Occipital lobe (tissue), 2 donors: ENCODE results near the gene CD81. TPM values are rescaled to one million over a fixed set of nuclear protein-coding genes. Genes with fewer than 3 reads are reported as not detected.
"Not testable (repeated sequence)": the region's sequence is repeated elsewhere in the genome, so short reads cannot be mapped to it uniquely, and the experiment has no call there.

Experiments
- DNase-seq: peaks from one replicate; lab custom pipeline; 2025; lab: John Stamatoyannopoulos, UW
- total RNA-seq: library from RNA; depleted of rRNA; stranded (reverse); fragments of >200 nt; gene quantifications from one replicate; pipeline ENCODE4 v1.2.3, GENCODE V29; 2014

Gene CD81, protein sequence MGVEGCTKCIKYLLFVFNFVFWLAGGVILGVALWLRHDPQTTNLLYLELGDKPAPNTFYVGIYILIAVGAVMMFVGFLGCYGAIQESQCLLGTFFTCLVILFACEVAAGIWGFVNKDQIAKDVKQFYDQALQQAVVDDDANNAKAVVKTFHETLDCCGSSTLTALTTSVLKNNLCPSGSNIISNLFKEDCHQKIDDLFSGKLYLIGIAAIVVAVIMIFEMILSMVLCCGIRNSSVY
- total RNA-seq = 69.4 TPM

DNA sequence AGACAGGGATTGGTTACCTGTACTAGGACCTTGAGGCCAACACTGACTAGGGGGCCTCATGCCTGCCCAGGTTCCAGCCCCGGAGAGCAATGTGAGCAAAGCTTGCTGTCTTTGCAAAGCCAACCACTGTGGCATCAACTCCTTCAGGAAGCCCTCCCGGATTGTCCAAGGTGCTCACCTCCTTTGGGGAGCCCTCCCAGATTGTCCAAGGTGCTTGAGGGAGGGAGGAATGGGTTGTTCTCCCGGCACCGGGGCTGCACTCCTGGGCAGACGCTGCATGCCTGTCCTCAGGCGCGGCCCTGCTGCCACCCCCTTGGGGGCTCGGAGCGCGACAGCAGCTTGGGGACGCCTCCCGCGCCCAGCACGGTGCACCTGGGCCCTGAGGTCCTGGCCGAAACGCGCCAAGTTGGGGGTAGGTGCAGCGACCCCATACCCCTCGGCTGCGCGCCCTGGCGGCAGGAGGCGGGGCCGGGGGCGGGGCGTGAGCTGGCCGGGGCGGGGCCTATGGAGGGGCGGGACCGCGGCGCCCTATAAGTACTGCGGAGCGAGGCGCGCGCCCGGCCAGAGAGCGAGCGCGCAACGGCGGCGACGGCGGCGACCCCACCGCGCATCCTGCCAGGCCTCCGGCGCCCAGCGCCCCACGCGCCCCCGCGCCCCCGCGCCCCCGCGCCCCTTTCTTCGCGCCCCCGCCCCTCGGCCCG is at the start of gene CD81:
Gene CD81 (plus strand): TSS at position 560 of the 701 bp plus-strand sequence. CDS start 240 bp downstream, outside the sequence.
- peak; percentile 32 for DNase-seq

DNA sequence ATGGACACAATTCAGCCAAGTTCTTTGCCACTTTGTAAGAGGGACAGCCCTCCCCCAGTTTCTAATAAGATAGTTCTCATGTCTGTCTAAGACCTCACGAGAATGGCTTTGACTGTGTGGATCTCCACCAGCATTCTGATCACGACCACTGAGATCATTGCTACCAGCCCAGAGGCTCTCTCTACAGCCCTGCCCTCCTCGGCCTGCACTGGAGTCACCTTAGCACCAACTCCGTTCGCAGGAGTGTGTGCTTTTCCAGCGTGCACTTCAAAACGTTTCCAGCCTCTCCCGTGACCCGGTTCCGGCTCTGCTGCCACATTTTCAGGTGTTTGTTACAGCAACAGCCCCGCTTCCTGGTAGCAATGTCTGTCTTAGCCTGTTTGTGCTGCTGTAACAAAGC is 49.1 kb upstream of the CD81 start:
- DNase-seq = no peak

DNA sequence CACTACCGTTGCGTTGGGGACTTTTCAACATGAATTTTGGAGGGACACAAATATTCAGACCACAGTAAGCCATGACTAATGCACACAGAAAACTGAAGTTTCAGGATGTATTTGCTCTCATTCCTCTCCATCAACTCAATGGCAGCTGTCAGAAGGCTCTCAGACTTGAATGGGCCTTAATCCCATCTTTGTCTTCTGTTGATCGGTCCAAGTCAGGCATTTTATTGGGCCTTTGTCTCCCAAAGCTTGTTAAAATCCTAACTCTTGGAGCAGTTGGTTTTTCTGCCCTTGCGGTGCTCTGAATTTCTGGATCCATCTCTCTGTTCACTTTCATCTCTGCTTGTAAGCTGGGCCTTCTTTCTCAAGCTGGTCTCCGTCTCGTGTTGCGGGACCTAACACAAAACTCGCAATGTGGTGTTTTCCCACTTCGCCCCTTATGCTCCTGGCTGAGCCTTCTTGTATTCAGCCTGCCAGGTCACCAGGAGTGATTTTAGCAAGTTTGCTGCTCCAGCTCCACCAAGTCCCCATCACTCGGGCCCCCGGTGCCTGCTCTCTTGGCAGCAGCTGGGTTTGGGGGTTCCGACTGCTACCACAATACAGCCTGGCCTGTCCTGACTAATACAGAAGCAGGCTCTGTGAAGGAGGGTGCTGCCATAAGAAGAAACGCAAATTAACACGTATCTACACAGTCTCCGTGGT is 48.3 kb upstream of the CD81 start:
- DNase-seq = no peak

DNA sequence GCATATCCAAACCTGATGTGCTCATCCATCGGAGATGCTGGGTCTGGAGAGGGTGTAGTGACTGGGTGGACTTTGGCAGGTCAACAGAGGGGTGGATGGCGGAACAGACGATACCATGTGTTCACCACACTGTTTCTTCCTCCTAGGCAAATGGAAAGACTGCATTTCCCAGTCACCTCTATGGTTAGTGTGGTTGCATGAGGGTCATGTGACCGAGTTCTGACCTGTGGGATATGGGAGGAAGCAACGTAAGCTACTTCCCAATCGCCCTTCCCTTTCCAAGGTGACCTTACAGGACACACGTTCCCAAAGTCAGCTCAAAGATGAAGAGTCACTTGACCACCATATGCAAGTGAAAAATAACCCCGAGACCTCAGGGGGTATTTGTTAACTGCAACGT is 47.6 kb upstream of the CD81 start:
- DNase-seq = no peak

DNA sequence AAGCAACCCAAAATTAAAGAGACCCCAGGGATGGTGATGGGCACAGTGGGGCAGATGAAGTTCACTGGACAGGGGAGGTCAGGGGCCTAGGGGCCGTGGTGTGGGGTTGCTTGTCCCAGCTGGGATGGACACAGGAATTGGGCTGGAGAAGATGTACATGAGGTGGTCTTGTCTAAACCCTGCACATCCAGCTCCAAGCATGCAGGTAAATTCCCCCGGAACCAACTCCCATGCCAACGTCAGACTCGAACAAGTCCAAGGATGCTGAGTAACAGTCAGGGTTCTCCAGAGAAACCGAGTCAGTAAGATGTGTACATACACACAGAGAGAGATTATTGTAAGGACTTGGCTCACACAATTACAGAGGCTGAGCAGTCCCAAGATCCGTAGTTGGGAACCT is 46.4 kb upstream of the CD81 start:
- no peak for DNase-seq

DNA sequence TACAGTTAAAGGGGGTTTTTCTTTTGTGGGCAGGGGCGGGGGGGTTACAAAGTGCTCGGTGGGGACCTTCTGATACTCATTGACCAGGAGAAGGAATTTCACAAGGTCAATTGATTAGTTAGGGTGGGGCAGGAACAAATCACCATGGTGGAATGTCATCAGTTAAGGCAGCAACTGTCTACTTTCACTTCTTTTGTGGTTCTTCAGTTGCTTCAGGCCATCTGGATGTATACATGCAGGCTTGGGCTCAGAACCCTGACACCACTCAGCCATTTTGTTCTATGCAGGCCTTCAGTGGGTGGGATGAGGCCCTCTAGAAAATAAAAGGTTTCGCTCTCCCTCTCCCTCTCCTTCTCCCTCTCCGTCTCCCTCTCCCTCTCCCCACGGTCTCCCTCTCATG is 45.7 kb upstream of the CD81 start:
- DNase-seq = no peak

DNA sequence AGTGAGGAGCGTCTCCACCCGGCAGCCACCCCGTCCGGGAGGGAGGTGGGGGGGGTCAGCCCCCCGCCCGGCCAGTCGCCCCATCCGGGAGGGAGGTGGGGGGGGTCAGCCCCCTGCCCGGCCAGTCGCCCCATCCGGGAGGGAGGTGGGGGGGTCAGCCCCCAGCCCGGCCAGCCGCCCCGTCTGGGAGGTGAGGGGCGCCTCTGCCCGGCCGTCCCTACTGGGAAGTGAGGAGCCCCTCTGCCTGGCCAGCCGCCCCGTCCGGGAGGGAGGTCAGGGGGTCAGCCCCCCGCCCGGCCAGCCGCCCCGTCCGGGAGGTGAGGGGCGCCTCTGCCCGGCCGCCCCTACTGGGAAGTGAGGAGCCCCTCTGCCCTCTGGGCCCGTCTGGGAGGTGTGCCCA is 44.5 kb upstream of the CD81 start:
- DNase-seq = not testable (repeated sequence)

DNA sequence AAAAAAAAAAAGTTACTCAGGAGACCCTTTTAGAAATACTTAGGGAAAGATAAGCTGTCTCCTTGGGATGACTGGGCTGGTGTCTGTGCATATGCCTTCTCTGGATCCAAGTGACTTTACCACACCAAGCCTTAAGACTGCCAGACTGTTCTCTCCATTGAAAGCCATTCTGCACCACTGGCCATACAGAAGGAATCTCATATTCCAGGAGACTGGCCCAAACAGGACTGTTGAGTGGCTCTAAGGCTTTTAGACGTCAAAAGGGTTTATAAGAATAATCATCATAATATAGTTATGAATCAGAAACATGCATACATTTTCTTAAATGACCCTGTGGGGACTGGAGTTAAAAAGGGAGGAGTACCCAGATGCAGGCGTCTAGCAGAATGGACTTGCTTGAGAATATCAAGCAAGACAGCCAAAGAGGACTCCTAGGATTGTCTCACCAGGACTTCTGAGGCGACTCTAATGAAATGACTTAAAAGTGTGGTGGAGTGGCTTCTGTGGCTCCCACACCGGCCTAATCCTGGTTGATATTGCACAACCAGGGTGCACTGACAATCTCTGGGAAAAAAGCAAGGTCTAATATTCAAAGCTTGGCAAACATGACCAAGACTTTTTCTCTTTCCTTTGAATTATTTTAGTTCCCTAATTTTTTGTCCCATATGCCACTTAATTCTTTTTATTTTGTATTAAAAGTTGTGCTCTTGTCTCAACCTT is 43.5 kb upstream of the CD81 start:
- not testable (repeated sequence) for DNase-seq

DNA sequence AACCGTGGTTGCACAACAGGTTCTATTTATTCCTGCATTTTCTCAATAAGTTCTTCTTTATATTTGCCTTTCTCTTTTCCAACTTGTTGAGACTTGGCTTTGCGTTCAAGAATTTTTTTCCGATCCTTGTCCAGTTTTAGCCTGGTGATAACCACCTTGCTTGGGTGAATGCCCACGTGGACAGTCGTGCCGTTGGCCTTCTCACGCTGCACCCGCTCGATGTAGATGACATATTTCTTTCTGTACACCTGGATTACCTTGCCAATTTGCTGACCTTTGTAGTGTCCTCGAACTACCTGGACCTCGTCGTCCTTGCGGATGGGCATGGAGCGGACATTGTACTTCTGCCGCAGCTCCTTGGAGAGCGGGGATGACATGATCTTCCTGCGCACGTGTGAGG is 41.8 kb upstream of the CD81 start:
- DNase-seq = not testable (repeated sequence)

DNA sequence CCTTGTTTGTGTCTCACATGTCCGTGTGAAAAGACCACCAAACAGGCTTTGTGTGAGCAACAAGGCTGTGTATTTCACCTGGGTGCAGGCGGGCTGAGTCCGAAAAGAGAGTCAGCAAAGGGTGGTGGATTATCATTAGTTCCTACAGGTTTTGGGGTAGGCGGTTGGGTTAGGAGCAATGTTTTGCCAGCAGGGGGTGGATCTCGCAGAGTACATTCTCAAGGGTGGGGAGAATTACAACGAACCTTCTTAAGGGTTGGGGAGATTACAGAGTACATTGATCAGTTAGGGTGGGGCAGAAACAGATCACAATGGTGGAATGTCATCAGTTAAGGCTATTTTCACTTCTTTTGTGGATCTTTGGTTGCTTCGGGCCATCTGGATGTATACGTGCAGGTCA is 38.4 kb upstream of the CD81 start:
- not testable (repeated sequence) for DNase-seq

DNA sequence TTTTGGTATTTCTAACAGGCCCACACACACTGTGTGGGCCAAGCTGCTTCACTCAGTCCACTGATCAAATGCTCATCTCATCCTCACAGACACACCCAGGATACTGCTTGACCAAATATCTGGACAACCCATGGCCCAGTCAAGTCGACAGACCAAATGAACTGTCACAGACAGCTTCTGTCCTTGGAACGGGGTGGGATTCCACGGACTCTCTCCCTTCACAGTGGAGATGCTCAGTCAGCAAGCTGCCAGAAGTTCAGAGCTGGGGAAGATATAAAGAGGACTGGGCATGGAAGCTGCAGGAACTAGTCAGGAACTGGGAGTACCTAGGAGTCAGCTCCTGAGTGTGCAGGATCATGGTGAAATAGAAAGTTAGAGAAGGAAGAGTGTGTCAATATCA is 34.6 kb upstream of the CD81 start:
- no peak for DNase-seq

DNA sequence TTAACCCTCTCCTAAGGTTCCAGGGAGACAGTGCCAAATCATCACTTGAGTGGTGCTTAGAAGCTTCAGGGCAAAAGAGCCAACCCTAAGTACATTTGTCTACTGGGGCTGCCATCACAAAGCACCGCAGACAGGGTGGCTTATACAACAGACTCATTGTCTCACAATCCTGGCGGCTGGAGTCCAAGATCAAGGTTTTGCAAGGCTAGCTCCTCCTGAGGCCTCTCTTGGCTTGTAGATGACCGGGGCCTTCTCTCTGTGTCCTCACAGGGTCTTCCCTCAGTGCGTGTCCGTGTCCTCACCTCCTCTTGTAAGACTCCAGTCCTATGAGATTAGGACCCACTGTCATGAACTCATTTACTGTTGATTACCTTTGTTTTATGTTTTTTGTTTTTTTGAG is 34.1 kb upstream of the CD81 start:
- no peak for DNase-seq

DNA sequence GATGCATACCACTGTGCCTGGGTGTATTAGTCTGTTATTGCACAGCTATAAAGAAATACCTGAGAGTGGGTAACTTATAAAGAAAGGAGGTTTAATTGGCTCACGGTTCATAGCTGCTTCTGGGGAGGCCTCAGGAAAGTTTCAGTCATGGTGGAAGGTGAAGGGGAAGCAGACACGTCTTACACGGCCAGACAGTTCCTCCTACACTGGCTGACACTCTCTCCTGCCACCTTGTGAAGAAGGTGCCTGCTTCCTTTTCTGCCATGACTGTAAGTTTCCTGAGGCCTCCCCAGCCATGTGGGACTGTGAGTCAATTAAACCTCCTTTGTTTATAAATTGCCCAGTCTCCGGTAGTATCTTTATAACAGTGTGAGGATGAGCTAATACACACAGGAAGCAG is 33.6 kb upstream of the CD81 start:
- no peak for DNase-seq

DNA sequence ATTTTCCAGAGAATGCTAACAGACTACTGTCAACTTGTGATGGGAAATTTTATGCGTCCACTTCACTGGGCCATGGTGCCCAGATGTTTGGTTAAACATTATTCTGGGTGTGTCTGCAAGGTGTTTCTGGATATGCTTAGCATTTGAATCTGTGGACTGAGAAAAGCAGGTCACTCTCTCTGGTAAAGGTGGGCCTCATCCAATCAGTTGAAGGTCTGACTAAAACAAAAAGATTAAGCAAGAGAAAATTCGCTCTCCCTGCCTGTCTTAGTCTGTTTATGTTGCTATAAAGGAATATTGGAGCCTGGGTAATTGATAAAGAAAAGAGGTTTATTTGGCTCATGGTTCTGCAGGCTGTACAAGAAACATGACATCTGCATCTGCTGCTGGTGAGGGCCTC is 32.1 kb upstream of the CD81 start:
- DNase-seq = no peak

DNA sequence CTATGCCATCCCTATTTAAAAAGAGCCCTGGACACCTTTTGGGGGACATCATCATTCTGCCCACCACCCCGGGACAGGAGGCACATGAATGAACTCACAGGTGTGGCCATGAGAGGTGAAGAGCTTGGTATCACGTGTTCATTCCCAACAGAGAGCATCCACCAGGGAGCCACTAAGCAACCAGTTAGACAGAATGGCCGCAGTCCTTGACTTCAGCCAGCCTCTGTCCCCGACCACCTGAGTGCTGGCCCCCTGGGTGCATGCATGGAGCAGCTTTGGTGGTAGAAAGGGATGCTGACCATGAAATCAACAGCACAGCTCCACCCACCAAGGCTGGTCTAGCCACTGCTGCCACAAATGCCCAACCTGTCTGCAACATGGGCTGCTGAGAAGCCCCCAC is 31.1 kb upstream of the CD81 start:
- no peak for DNase-seq

DNA sequence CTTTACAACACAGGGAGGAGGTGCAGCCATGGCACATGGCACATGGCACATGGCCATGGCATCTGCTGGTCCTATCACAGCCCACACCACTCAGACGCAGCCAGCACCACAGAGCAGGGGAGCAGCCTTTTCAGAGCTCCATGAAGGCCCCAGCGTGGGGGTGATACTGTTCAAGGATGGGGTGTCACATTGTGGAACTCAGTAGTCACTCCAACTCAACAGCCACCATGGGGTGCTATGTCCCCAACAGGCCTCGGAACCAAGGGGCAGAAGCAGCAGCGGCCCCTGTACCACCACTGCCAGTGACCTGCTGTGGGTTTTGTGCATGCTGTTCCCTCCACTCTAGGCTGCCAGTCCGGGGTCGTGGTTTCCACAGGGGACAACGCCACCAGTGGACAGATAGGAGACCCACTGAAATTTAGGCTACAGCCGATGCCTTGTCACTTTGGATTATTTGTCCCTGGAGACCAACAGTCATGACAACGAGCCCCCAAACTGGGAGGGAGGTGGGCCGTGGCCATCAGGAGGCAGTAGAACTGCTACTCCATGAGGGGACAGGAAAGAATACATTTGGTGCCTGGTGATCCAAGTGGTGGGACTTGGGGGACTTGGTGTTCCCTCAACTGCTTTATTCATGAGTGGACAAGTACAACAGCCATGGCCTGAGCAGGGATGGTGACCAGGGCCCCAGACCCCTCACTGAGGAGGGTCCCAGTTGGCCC is 30.4 kb upstream of the CD81 start:
- DNase-seq = no peak

DNA sequence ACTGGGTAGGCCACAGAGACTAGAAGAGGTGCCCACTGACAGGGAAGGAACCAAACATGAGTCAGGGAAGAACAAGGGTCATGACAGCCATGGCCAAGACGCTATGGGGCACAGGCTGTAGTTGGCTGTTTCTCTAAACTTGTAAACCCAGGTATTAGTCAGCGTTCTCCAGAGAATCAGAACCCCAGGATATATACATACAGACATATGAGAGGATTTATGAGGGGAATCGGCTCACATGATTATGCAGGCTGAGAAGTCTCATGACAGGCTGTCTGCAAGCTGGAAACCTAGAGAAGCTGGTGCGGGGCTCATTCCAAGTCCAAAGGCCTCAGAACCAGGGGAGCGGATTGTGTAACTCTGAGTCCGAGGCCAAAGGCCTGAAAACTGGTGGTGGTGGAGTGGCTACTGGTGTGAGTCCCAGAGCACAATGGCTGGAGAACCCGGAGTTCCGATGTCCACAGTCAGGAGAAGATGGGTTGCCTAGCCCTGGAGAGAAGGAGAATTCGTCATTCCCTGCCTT is 29.7 kb upstream of the CD81 start:
- no peak for DNase-seq

DNA sequence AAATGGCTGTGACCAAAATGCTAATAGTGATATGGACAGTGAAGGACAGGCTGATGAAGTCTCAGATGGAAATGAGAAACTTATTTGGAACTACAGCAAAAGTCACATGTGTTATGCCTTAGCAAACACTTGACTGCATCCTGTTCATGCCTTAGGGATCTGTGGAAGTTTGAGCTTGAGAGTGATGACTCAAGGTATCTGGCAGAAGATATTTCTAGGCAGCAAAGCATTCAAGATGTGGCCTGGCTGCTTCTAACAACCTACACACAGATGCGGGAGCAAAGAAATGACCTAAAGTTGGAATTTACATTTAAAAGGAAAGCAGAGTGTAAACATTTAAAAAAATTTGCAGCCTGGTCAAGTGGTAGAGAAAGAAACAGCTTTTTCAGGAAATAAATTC is 28.1 kb upstream of the CD81 start:
- DNase-seq = no peak

DNA sequence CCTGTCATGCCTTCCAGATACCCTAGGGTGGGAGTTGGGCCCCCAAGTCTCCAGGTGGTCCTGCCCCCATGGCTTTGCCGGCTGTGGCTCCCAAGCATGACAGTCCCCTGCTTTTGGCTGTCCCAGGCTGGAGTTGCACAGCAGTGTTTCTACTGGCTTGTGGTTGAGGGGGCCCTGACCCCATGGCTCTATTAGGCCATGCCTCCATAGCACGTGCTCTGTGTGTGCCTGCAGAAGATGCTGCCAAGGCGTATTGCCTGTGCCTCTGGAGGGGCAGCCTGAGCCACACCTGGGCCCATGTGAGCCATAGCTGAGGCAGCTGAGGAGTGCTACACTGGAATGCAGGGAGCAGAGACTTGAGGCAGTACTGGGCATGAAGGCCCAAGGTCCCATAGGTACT is 25.4 kb upstream of the CD81 start:
- no peak for DNase-seq

DNA sequence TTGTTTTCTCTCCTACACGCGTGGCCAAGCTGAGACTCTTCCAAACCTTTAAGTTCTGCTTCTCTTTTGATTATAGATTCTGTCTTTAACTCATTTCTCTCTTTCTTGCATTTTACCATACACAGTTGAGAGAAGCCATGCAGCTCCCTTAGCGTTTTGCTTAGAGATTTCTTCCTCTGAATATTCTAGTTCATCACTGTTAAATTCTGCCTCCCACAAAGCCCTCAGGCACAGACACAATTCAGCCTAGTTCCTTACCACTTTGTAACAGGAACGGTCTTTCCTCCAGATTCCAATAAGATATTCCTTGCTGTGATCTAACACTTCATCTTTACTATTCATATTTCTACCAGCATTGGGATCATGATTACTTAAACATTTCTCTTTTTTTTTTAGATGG is 24.7 kb upstream of the CD81 start:
- no peak for DNase-seq

DNA sequence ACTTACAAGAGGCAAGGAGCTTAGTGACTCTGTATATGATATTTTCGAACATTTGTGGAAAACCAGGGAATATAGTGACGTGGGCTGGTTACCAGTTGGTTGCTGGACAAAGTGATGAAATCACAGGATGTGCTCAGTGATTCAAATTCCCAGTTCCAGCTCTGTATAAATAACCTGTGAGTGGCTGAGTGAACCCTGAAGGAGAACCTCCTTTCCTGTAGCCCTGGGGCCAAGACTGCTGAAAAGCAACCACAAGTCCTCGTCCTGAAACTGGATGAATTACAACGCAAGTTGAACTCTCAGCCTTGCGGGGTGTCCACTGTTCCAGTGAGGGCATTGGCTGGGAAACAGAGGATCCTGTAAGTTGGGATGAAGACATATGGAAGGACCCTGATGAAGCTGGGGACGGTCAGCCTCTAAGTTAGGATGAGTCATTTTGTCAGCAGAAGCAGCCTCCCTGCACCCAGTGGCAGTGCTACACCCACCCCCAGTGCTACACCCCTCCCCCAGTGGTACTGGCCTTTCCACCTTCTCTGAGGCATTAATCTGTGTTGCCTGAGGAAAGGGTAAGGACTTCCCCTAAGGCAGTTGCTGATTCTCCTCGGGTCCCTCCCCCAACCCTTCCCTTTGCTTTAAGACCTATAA is 22.0 kb upstream of the CD81 start:
- no peak for DNase-seq
